Gastroesophageal sphincter (tissue), 4 donors: ENCODE results near the gene MDH2. TPM values are rescaled to one million over a fixed set of nuclear protein-coding genes. Genes with fewer than 3 reads are reported as not detected.
A peak's percentile ranks its signal among the peaks of the same experiment; 100 is the strongest.
"Not testable (repeated sequence)": the region's sequence is repeated elsewhere in the genome, so short reads cannot be mapped to it uniquely, and the experiment has no call there.

Experiments
- ATAC-seq: fragments of 150-250 bp; one replicate; pipeline ENCODE4 v1.9.1; 2016; ENCODE audit warnings: mild to moderate bottlenecking, moderate library complexity
- H3K27ac ChIP-seq, 4 donors: fragments of 200-600 bp; sonication (generic) in 3 of 4; 1 replicate in 3 of 4; 2 replicates in 1 of 4; pipeline ENCODE4 v1.5.1; 2016 to 2019
- H3K27me3 ChIP-seq: fragments of 200-600 bp; sonication (generic); one replicate; pipeline ENCODE4 v1.5.1; 2019
- H3K36me3 ChIP-seq, 2 donors: fragments of 200-600 bp; sonication (generic); one replicate each; pipeline ENCODE4 v1.5.1; 2019; ENCODE audit warnings: control low read depth in 1 of 2
- H3K4me1 ChIP-seq, 3 donors: fragments of 200-600 bp; sonication (generic); 1 replicate in 2 of 3; 2 replicates in 1 of 3; pipeline ENCODE4 v1.5.1; 2016 to 2019; ENCODE audit warnings: control low read depth in 2 of 3
- H3K4me3 ChIP-seq, 2 donors: fragments of 200-600 bp; sonication (generic); one replicate each; pipeline ENCODE4 v1.5.1; 2019; ENCODE audit warnings: mild to moderate bottlenecking in 1 of 2, moderate library complexity in 1 of 2
- H3K9me3 ChIP-seq, 3 donors: fragments of 200-600 bp; sonication (generic); one replicate each; pipeline ENCODE4 v1.5.1; 2017 to 2019; ENCODE audit warnings: control low read depth in 2 of 3
- EP300 ChIP-seq: sonication (generic); formaldehyde crosslinking; IDR thresholded peaks from one replicate; pipeline ENCODE4 v1.6.1; 2017; ENCODE audit warnings: antibody characterized with exemption, mild to moderate bottlenecking
- POLR2A ChIP-seq, 2 donors: fragments of 450-650 bp; IDR thresholded peaks; one replicate each; pipeline ENCODE4 v1.6.1; 2017; ENCODE audit warnings: antibody characterized with exemption in 2 of 2, mild to moderate bottlenecking in 2 of 2, moderate library complexity in 1 of 2
- POLR2AphosphoS5 ChIP-seq: sonication (generic); formaldehyde crosslinking; IDR thresholded peaks from one replicate; pipeline ENCODE4 v1.6.1; 2017; ENCODE audit warnings: antibody characterized with exemption
- WGBS, 2 donors: methylation state at CpG; one replicate each; pipeline ENCODE4 v1.1.5; 2018; ENCODE audit warnings: low coverage in 1 of 2; 5-methylcytosine and 5-hydroxymethylcytosine counted together
- total RNA-seq, 4 donors: library from RNA; depleted of rRNA; stranded (reverse); fragments of >200 nt; gene quantifications; one replicate each; pipeline ENCODE4 v1.1.0, GENCODE V29; 2016
- TF ChIP-seq, protein P1 (sequence below), 4 experiments: fragments of 200-600 bp in 2 of 4; fragments of 450-650 bp in 2 of 4; sonication (generic) in 1 of 4; IDR thresholded peaks; one replicate each; pipeline ENCODE4 v1.5.1; 2017 to 2019; ENCODE audit warnings: antibody characterized with exemption in 4 of 4, mild to moderate bottlenecking in 2 of 4, moderate library complexity in 2 of 4

The MDH2 gene
- total RNA-seq, 4 donors from 2014 or later = 62.7 to 120 (median 71.0) TPM

DNA sequence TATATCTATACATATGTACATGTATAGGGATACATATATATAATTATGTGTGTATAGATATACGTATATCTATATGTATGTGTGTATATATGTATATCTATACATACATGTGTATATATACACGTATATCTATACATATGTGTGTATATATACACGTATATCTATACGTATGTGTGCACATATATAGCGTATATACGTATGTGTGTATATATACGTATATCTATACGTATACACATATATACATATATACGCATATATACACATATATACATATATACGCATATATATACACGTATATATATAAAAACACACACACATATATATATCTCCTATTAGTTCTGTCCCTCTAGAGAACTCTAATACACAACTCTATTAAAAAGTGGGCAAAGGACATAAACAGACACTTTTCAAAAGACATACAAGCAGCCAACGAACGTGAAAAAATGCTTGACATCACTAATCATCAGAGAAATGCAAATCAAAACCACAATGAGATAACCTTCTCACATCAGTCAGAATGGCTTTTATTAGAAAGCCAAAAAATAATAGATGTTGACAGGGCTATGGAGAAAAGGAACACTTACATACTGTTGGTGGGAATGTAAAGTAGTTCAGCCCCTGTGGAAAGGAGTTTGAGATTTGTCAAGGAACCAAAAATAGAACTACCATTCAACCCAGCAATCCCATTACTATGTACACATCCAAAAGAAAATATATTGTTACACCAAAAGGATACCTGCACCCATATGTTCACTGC, 31.5 kb upstream of the MDH2 start:
- WGBS, 2 donors = 74 to 83% methylated on average over 13 of the region's 13 CpGs
- no peak for ATAC-seq

DNA sequence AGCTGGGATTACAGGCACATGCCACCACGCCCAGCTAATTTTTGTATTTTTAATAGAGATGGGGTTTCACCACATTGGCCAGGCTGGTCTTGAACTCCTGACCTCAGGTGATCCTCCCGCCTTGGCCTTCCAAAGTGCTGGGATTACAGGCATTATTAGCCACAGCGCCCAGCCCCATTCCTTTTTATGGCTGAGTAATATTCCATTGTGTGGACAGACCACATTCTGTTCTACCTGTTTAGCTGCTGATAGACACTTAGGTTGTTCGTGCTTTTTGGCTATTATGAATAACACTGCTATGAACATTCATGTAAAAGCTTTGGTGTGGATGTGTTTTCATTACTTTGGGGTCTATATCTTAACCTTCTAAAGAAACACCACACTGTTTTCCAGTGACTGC, 29.4 kb upstream of the MDH2 start:
- H3K27me3 ChIP-seq, H3K9me3 ChIP-seq, H3K4me3 ChIP-seq, ATAC-seq, H3K27ac ChIP-seq, H3K4me1 ChIP-seq: not testable (repeated sequence)
- peaks cover 0 to 28% of the 10 kb centered on the region in 2 donors for H3K36me3 ChIP-seq
- 100% methylated on average over 3 to 4 of the region's 4 CpGs for WGBS, 2 donors

More for the DNA sequence above, 31.5 kb upstream of the MDH2 start:
- TF ChIP-seq POLR2AphosphoS5 (no peak), EP300 (no peak), POLR2A (IDR thresholded peaks at IDR 0.05) (no peak)
- TF ChIP-seq, protein P1, sequence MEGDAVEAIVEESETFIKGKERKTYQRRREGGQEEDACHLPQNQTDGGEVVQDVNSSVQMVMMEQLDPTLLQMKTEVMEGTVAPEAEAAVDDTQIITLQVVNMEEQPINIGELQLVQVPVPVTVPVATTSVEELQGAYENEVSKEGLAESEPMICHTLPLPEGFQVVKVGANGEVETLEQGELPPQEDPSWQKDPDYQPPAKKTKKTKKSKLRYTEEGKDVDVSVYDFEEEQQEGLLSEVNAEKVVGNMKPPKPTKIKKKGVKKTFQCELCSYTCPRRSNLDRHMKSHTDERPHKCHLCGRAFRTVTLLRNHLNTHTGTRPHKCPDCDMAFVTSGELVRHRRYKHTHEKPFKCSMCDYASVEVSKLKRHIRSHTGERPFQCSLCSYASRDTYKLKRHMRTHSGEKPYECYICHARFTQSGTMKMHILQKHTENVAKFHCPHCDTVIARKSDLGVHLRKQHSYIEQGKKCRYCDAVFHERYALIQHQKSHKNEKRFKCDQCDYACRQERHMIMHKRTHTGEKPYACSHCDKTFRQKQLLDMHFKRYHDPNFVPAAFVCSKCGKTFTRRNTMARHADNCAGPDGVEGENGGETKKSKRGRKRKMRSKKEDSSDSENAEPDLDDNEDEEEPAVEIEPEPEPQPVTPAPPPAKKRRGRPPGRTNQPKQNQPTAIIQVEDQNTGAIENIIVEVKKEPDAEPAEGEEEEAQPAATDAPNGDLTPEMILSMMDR (IDR thresholded peaks at IDR 0.05) = no peak
- H3K4me3 ChIP-seq = no peak overlapping the region
- no peaks in the 10 kb centered on the region for H3K9me3 ChIP-seq
- H3K27ac ChIP-seq = no peak overlapping the region
- H3K27me3 ChIP-seq = no peaks in the 10 kb centered on the region
- peaks cover 0 to 16% (median 6%) of the 10 kb centered on the region in 3 donors for H3K4me1 ChIP-seq
- peaks cover 0 to 18% of the 10 kb centered on the region in 2 donors for H3K36me3 ChIP-seq

DNA sequence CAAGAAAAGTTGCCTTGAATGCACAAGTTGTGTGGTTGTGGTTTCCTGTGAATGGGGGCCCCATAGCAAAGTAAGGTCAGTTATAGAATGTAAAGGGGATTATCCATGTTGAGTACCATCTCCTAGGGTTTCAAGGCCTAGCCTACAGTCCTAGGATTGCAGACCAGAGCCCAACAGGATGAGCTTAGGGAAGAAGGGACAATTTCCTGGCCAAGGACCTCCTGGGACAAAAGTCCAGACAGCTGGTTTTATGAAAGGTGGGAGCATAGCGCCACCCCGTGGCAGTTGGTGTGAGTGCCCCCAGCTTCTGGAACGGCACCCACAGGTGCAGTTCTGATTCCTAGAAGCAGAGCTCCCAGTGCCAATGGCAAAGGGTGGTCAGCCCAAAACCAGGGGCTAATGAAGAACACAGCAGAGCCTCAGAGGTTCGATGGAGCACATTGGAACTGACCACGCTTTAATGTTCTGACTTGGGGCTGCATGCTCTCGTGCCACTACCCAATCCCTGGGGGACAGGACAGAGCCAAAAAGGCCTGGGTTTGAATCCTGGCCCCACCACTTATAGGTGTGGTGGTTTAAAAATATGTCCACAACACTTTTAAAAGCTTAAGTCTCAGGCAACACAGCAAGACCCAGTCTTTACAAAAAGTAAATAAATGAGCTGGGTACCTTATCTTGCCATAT, 27.7 kb upstream of the MDH2 start:
- no peak overlapping the region for H3K4me3 ChIP-seq
- WGBS, 2 donors = 21 to 50% methylated on average over 4 of the region's 6 CpGs
- TF ChIP-seq, protein P1 (IDR thresholded peaks at IDR 0.05) = peak in 3 of 4 experiments; percentile 86 to 91 (median 91)
- no peak for TF ChIP-seq EP300
- ATAC-seq = peak; percentile 39
- H3K27me3 ChIP-seq = no peaks in the 10 kb centered on the region
- peaks cover 0 to 6% (median 0%) of the 10 kb centered on the region in 3 donors for H3K4me1 ChIP-seq
- peaks cover 0 to 35% of the 10 kb centered on the region in 2 donors for H3K36me3 ChIP-seq
- no peak overlapping the region for H3K27ac ChIP-seq
- H3K9me3 ChIP-seq = no peaks in the 10 kb centered on the region

DNA sequence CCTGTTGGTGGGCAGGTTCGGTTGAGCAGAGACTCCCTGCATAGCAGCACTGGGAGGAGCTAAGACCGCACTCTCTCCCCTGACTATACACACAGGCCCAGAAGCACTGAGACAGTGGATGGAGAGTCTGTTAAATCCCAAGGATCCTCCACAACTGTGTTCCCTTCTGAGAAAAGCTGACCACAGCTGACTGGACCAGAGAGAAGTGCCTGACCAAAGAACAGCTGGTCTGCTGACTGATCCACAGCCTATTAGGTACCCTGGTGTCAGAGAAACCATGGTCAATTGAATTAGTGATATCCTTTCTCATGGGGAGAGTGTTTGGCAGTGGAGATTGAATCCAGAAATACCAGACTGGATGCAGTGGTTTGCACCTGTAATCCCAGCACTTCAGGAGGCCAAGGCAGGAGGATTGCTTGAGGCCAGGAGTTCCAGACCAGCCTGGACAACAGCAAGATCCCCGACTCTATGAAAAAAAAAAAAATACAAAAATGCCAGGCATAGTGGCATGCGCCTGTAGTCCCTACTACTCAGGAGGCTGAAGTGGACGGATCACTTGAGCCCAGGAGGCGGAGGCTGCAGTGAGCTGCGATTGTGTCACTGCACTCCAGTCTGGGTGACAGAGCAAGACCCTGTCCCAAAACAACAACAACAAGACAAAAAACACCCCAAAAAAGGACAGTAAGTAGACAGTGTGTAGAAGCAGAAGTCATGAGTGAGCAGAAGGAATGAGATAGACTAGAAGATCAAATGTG, 25.7 kb upstream of the MDH2 start:
- WGBS, 2 donors = 93% methylated on average over 4 of the region's 7 CpGs; no CpG with 5 or more reads in 1 of the 2 donors
- no peaks in the 10 kb centered on the region for H3K9me3 ChIP-seq
- H3K27ac ChIP-seq = no peak overlapping the region
- TF ChIP-seq, protein P1 (IDR thresholded peaks at IDR 0.05) = no peak
- TF ChIP-seq EP300 (no peak), POLR2AphosphoS5 (no peak), POLR2A (IDR thresholded peaks at IDR 0.05) (no peak)
- peaks cover 0 to 6% (median 0%) of the 10 kb centered on the region in 3 donors for H3K4me1 ChIP-seq
- H3K27me3 ChIP-seq = no peaks in the 10 kb centered on the region
- H3K4me3 ChIP-seq = no peak overlapping the region
- ATAC-seq = no peak
- peaks cover 0 to 52% of the 10 kb centered on the region in 2 donors for H3K36me3 ChIP-seq

DNA sequence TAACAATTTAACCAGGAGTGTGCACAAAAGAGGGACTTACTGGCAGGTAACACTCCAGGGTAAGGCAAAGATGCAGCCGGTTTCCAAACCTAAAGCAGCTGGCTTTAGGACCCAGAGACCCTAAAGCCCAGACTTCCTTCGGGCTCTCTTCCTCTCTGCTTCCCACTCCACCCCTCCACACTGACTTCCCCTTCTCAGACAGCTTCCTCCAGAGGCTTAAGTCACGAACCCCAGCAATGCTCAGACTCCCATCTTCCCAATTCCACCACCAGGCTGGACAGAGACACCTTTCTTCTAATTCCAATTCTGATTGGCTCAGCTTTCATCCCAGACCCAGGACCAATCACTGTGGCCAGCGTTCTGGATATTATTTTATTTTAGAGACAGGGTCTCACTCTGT, 24.9 kb upstream of the MDH2 start:
- H3K4me1 ChIP-seq = peaks cover 0 to 6% (median 0%) of the 10 kb centered on the region in 3 donors
- ATAC-seq = peak; percentile 51
- WGBS, 2 donors = 35 to 60% methylated on average over 1 to 4 of the region's 4 CpGs
- no peaks in the 10 kb centered on the region for H3K9me3 ChIP-seq
- no peaks in the 10 kb centered on the region for H3K27me3 ChIP-seq
- no peak overlapping the region for H3K4me3 ChIP-seq
- H3K36me3 ChIP-seq = peaks cover 0 to 58% of the 10 kb centered on the region in 2 donors
- H3K27ac ChIP-seq = no peak overlapping the region
- no peak for TF ChIP-seq POLR2AphosphoS5
- TF ChIP-seq, protein P1 (IDR thresholded peaks at IDR 0.05) = no peak
- TF ChIP-seq EP300 = no peak
- no peak for TF ChIP-seq POLR2A (IDR thresholded peaks at IDR 0.05)

DNA sequence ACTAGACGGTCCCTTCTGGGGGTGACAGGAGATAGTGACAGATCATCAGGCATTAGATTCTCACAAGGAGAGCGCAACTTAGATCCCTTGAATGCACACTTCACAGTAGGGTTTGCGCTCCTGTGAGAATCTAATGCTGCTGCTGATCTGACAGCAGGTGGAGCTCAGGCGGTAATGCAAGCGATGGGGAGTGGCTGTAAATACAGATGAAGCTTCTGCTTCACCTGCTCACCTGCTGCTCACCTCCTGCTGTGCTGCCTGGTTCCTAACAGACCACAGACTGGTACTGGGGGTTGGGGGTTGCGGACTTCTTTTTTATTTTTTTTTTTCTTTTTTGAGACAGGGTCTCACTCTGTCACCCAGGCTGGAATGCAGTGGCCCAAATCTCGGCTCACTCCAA, 18.2 kb upstream of the MDH2 start:
- H3K27me3 ChIP-seq, H3K27ac ChIP-seq, ATAC-seq, H3K4me3 ChIP-seq, H3K9me3 ChIP-seq, H3K4me1 ChIP-seq: not testable (repeated sequence)
- WGBS, 2 donors = 89 to 92% methylated on average over 1 to 5 of the region's 7 CpGs
- peaks cover 0 to 43% of the 10 kb centered on the region in 2 donors for H3K36me3 ChIP-seq
